Spleen (tissue), 11 donors: Measurements from ENCODE around the gene TOPBP1. TPM values are rescaled to one million over a fixed set of nuclear protein-coding genes. Genes with fewer than 3 reads are reported as not detected.

Source experiments
- DNase-seq: peaks from one replicate; pipeline ENCODE4 v3.0.0-alpha.2; 2020
- H3K27ac ChIP-seq, 8 donors: fragments of 200-600 bp; sonication (generic) in 7 of 8; 1 replicate in 4 of 8; 2 replicates in 4 of 8; pipeline versions ENCODE4 v1.5.0 to v1.8.0; 2016 to 2021; ENCODE audit warnings: inconsistent platforms in 4 of 8, mild to moderate bottlenecking in 4 of 8, moderate library complexity in 1 of 8
- H3K27me3 ChIP-seq, 7 donors: fragments of 200-600 bp; sonication (generic) in 6 of 7; replicated peaks in 1 of 7; 1 replicate in 4 of 7; 2 replicates in 3 of 7; pipeline versions ENCODE4 v1.5.0 to v1.8.0; 2016 to 2021; ENCODE audit warnings: inconsistent platforms in 3 of 7, mild to moderate bottlenecking in 1 of 7
- H3K36me3 ChIP-seq, 6 donors: fragments of 200-600 bp; sonication (generic) in 5 of 6; 1 replicate in 4 of 6; 2 replicates in 2 of 6; pipeline versions ENCODE4 v1.5.0 to v1.8.0; 2016 to 2021; ENCODE audit warnings: inconsistent platforms in 2 of 6
- H3K4me1 ChIP-seq, 6 donors: fragments of 200-600 bp; sonication (generic) in 5 of 6; 1 replicate in 3 of 6; 2 replicates in 3 of 6; pipeline versions ENCODE4 v1.5.0 to v1.8.0; 2016 to 2021; ENCODE audit warnings: inconsistent platforms in 3 of 6
- H3K4me3 ChIP-seq, 8 donors: fragments of 200-600 bp; sonication (generic) in 7 of 8; 1 replicate in 4 of 8; 2 replicates in 4 of 8; pipeline versions ENCODE4 v1.5.0 to v1.8.0; 2016 to 2021; ENCODE audit warnings: inconsistent platforms in 4 of 8, mild to moderate bottlenecking in 4 of 8, moderate library complexity in 2 of 8
- H3K9me3 ChIP-seq, 8 donors: fragments of 200-600 bp; sonication (generic) in 7 of 8; 1 replicate in 4 of 8; 2 replicates in 4 of 8; pipeline versions ENCODE4 v1.5.0 to v1.8.0; 2016 to 2021; ENCODE audit warnings: inconsistent platforms in 4 of 8
- POLR2A ChIP-seq, 3 donors: fragments of 450-650 bp; IDR thresholded peaks; one replicate each; pipeline ENCODE4 v1.5.1; 2017; ENCODE audit warnings: antibody characterized with exemption in 3 of 3, mild to moderate bottlenecking in 1 of 3
- POLR2AphosphoS5 ChIP-seq, 3 donors: sonication (generic); formaldehyde crosslinking; IDR thresholded peaks; one replicate each; pipeline ENCODE4 v1.5.1; 2017; ENCODE audit warnings: antibody characterized with exemption in 3 of 3
- WGBS, 5 donors: extraction: QIAGEN DNeasy Blood & Tissue Kit in 3 of 5; methylation state at CpG; one replicate each; pipeline versions ENCODE4 v1.1.5 to v1.1.7; 2013 to 2018; 5-methylcytosine and 5-hydroxymethylcytosine counted together
- intact Hi-C: fragments of 100-400 bp; cut with DNase I; formaldehyde crosslinking; loops from one replicate; pipeline ENCODE4 v1.15.0; 2023; ENCODE audit warnings: low total_unique reads
- polyA plus RNA-seq, 3 donors: library from polyadenylated mRNA; stranded (reverse); fragments of 200-250 nt; gene quantifications; one replicate each; pipeline ENCODE4 v1.2.1, GENCODE V29; 2013
- total RNA-seq, 7 donors: library from RNA; depleted of rRNA in 3 of 7; stranded (reverse); fragments of >200 nt in 3 of 7; fragmentation: NEBNext Ultra II Directional in 4 of 7; extraction: Animal tissue kit (Norgen Biotek cat#: 25700) in 4 of 7; gene quantifications; one replicate each; pipeline versions ENCODE4 v1.1.0 to v1.2.1, GENCODE V29; 2016 to 2021
- TF ChIP-seq, protein P1 (sequence below), 11 experiments: fragments of 200-600 bp in 7 of 11; fragments of 450-650 bp in 4 of 11; sonication (generic) in 4 of 11; IDR thresholded peaks in 8 of 11; conservative IDR thresholded peaks in 3 of 11; 1 replicate in 7 of 11; 2 replicates in 4 of 11; pipeline versions ENCODE4 v1.4.0 to v1.8.0; 2016 to 2021; ENCODE audit warnings: antibody characterized with exemption in 11 of 11, inconsistent platforms in 4 of 11, mild to moderate bottlenecking in 1 of 11
- donor health status: healthy with polysubstance abuse.
- donor health status: DM: no; HTN: no; CAD: no; lungs with moderate emphysema.
- donor health status: DM: no; HTN: no; CAD: no.
- donor health status: Bipolar disorder and iron deficiency.
- donor health status: healthy.
- donor health status: DM: no; HTN: no; CAD: no.
- donor health status: DM: yes; HTN: yes; CAD: no.

The TOPBP1 gene
- total and polyA plus RNA-seq, 10 donors = 11.0 to 61.9 (median 30.7) TPM

- H3K27ac ChIP-seq = peak overlapping the region; percentile 81 to 99 (median 97)
- peak; percentile 85 for DNase-seq
- TF ChIP-seq, protein P1, sequence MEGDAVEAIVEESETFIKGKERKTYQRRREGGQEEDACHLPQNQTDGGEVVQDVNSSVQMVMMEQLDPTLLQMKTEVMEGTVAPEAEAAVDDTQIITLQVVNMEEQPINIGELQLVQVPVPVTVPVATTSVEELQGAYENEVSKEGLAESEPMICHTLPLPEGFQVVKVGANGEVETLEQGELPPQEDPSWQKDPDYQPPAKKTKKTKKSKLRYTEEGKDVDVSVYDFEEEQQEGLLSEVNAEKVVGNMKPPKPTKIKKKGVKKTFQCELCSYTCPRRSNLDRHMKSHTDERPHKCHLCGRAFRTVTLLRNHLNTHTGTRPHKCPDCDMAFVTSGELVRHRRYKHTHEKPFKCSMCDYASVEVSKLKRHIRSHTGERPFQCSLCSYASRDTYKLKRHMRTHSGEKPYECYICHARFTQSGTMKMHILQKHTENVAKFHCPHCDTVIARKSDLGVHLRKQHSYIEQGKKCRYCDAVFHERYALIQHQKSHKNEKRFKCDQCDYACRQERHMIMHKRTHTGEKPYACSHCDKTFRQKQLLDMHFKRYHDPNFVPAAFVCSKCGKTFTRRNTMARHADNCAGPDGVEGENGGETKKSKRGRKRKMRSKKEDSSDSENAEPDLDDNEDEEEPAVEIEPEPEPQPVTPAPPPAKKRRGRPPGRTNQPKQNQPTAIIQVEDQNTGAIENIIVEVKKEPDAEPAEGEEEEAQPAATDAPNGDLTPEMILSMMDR (IDR thresholded peaks at IDR 0.05 in 8 of 11, conservative IDR thresholded peaks at IDR 0.05 in 3 of 11) = no peak
- no peak for TF ChIP-seq POLR2A (IDR thresholded peaks at IDR 0.05)
- TF ChIP-seq POLR2AphosphoS5 (IDR thresholded peaks at IDR 0.05) = no peak
- 42 to 51% (median 46%) methylated on average over 19 of the region's 19 CpGs for WGBS, 5 donors
- peak overlapping the region in 6 of 8 donors; percentile 17 to 90 (median 51) for H3K4me3 ChIP-seq
- H3K4me1 ChIP-seq = peaks cover 31 to 80% (median 51%) of the 10 kb centered on the region in 6 donors
- no peaks in the 10 kb centered on the region for H3K9me3 ChIP-seq
- H3K27me3 ChIP-seq = no peaks in the 10 kb centered on the region
- H3K36me3 ChIP-seq = peaks cover 0 to 25% (median 14%) of the 10 kb centered on the region in 6 donors
- intact Hi-C loops = no loop called here
Measured at GRCh38 chr3:133572158-133573053, 89.3 kb downstream of the TOPBP1 start.

DNA sequence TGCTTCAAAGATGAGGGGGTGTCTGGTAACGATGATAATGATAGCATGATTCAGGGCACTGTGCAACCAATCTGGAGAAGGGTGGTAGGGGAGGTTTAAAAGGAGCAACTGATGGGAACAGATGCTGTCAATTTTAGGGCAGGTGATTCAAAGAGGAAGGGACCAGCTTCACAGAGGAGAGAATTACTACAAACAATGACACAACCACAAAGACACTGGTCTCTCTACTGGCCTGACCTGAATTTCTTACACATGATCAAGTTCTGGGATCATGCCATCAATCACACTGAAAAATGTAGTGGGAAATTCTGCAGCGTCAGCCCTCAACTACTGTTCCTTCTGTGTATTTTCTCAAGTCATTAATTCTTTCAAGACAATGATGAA, 90.8 kb downstream of the TOPBP1 start:
- no peak for TF ChIP-seq POLR2AphosphoS5 (IDR thresholded peaks at IDR 0.05)
- no peak for TF ChIP-seq POLR2A (IDR thresholded peaks at IDR 0.05)
- TF ChIP-seq, protein P1 (IDR thresholded peaks at IDR 0.05 in 8 of 11, conservative IDR thresholded peaks at IDR 0.05 in 3 of 11) = no peak
- H3K4me3 ChIP-seq = no peak overlapping the region
- intact Hi-C loops = no loop called here
- peak overlapping the region in 6 of 8 donors; percentile 6 to 99 (median 67) for H3K27ac ChIP-seq
- peaks cover 0 to 10% (median 3%) of the 10 kb centered on the region in 6 donors for H3K36me3 ChIP-seq
- H3K9me3 ChIP-seq = no peaks in the 10 kb centered on the region
- H3K27me3 ChIP-seq = no peaks in the 10 kb centered on the region
- H3K4me1 ChIP-seq = peaks cover 16 to 69% (median 40%) of the 10 kb centered on the region in 6 donors
- 83 to 89% (median 88%) methylated on average over 2 of the region's 2 CpGs for WGBS, 5 donors
- DNase-seq = no peak

- no peak for TF ChIP-seq POLR2A (IDR thresholded peaks at IDR 0.05)
- TF ChIP-seq, protein P1 (IDR thresholded peaks at IDR 0.05 in 8 of 11, conservative IDR thresholded peaks at IDR 0.05 in 3 of 11) = no peak
- TF ChIP-seq POLR2AphosphoS5 (IDR thresholded peaks at IDR 0.05) = no peak
- no peak for DNase-seq
Measured at GRCh38 chr3:133570139-133570936, 91.4 kb downstream of the TOPBP1 start.

More at GRCh38 chr3:133570139-133570936, 91.4 kb downstream of the TOPBP1 start:
- Histone ChIP-seq H3K4me3 (no peak overlapping the region), H3K27me3 (no peaks in the 10 kb centered on the region), H3K27ac (peak overlapping the region in 5 of 8 donors; percentile 6 to 99 (median 95)), H3K9me3 (no peaks in the 10 kb centered on the region), H3K36me3 (peaks cover 0 to 5% (median 0%) of the 10 kb centered on the region in 6 donors), H3K4me1 (peaks cover 10 to 63% (median 35%) of the 10 kb centered on the region in 6 donors)
- 88 to 98% (median 89%) methylated on average over 5 of the region's 5 CpGs for WGBS, 5 donors
- intact Hi-C loops = no loop called here
